HCT116 (cell line): Measurements from ENCODE around the gene PI16. TPM values are rescaled to one million over a fixed set of nuclear protein-coding genes. Genes with fewer than 3 reads are reported as not detected.

Source experiments
- ATAC-seq: fragments of 200-7000 bp; cut with Tn5 transposase; 2 replicates; pipeline ENCODE4 v1.9.1; 2020; ENCODE audit warnings: mild to moderate bottlenecking, moderate library complexity
- BruUV-seq: library from RNA; stranded (reverse); fragments of 400-500 nt; replicated peaks from 2 replicates; lab custom pipeline; 2021; lab: Mats Ljungman, UMichigan
- CTCF ChIA-PET: fragments of 300-600 bp; sonication (Branson Sonifier 250); formaldehyde crosslinking; loops from one replicate; lab custom pipeline; 2021; ENCODE audit warnings: antibody characterized with exemption; lab: Charles Lee
- POLR2A ChIA-PET: fragments of 300-600, 350-600 bp; sonication (Branson Sonifier 250); formaldehyde crosslinking; loops from one replicate; lab custom pipeline; 2021; ENCODE audit warnings: antibody characterized with exemption; lab: Charles Lee
- RAD21 ChIA-PET, 2 experiments: fragments of 300-600 bp; sonication (Branson Sonifier 250); formaldehyde crosslinking; loops; one replicate each; lab custom pipeline; 2023; ENCODE audit warnings: low total read pairs in 2 of 2; ENCODE audit not compliant: uncharacterized antibody in 2 of 2, unreplicated experiment in 2 of 2, low non-redundant PET in 1 of 2; lab: Charles Lee
- DNase-seq: peaks from one replicate; pipeline ENCODE4 v3.0.0-alpha.2; 2010; ENCODE audit warnings: low read depth, low spot score
- H2AFZ ChIP-seq: fragments of 200-600 bp; shearing (Covaris generic), sonication (generic); 2 replicates; pipeline ENCODE4 v1.6.1; 2017; ENCODE audit warnings: low read depth, mixed run types, mixed read lengths, antibody characterized with exemption, low read length; ENCODE audit not compliant: poor library complexity, severe bottlenecking
- H3K27ac ChIP-seq: 2 replicates; pipeline ENCODE4 v1.5.1; 2012; ENCODE audit warnings: low read depth, low read length
- H3K27me3 ChIP-seq: fragments of 200-600 bp; sonication (generic); 2 replicates; pipeline ENCODE4 v1.6.1; 2016; ENCODE audit warnings: mixed run types, low read length, mixed read lengths; ENCODE audit not compliant: insufficient read depth
- H3K36me3 ChIP-seq, 2 experiments: fragments of 200-500 bp in 1 of 2; fragments of 200-600 bp in 1 of 2; sonication (Bioruptor generic) in 1 of 2; sonication (generic) in 1 of 2; 2 replicates each; pipeline versions ENCODE4 v1.5.1 to v1.6.1; 2014 to 2016; ENCODE audit warnings: low read length in 2 of 2, inconsistent platforms in 1 of 2, mixed read lengths in 1 of 2, mixed run types in 1 of 2; ENCODE audit not compliant: insufficient read depth in 2 of 2, control insufficient read depth in 1 of 2
- H3K4me1 ChIP-seq, 2 experiments: fragments of 200-600 bp in 1 of 2; sonication (generic) in 1 of 2; 2 replicates each; pipeline versions ENCODE4 v1.5.1 to v1.6.1; 2012 to 2017; ENCODE audit warnings: low read length in 2 of 2, inconsistent platforms in 1 of 2, mild to moderate bottlenecking in 1 of 2, mixed read lengths in 1 of 2, mixed run types in 1 of 2, moderate library complexity in 1 of 2; ENCODE audit not compliant: insufficient read depth in 2 of 2, control insufficient read depth in 1 of 2
- H3K4me2 ChIP-seq: fragments of 200-600 bp; sonication (generic); 2 replicates; pipeline ENCODE4 v1.6.1; 2017; ENCODE audit warnings: mixed run types, low read length, mixed read lengths
- H3K4me3 ChIP-seq, 2 experiments: fragments of 200-600 bp in 1 of 2; sonication (generic) in 1 of 2; replicated peaks in 1 of 2; 2 replicates each; pipeline ENCODE4 v1.5.1; 2011 to 2016; ENCODE audit warnings: low read length in 2 of 2, control low read depth in 1 of 2, low read depth in 1 of 2, mild to moderate bottlenecking in 1 of 2, mixed read lengths in 1 of 2, mixed run types in 1 of 2
- H3K79me2 ChIP-seq: fragments of 200-600 bp; sonication (generic); 2 replicates; pipeline ENCODE4 v1.6.1; 2017; ENCODE audit warnings: mild to moderate bottlenecking, mixed run types, low read length, moderate library complexity, mixed read lengths; ENCODE audit not compliant: insufficient read depth
- H3K9ac ChIP-seq: fragments of 200-600 bp; sonication (generic); 2 replicates; pipeline ENCODE4 v1.6.1; 2016; ENCODE audit warnings: low read length, mixed read lengths
- H3K9me2 ChIP-seq: fragments of 200-600 bp; sonication (generic), shearing (Covaris generic); 2 replicates; pipeline ENCODE4 v1.6.1; 2017; ENCODE audit warnings: mixed run types, mild to moderate bottlenecking, moderate library complexity; ENCODE audit not compliant: insufficient read depth
- H3K9me3 ChIP-seq, 2 experiments: fragments of 200-500 bp in 1 of 2; fragments of 200-600 bp in 1 of 2; sonication (Bioruptor generic) in 1 of 2; sonication (generic) in 1 of 2; 2 replicates each; pipeline ENCODE4 v1.6.1; 2014 to 2017; ENCODE audit warnings: low read length in 2 of 2, mixed read lengths in 2 of 2, inconsistent platforms in 1 of 2, low read depth in 1 of 2, mild to moderate bottlenecking in 1 of 2, mixed run types in 1 of 2, moderate library complexity in 1 of 2; ENCODE audit not compliant: control insufficient read depth in 1 of 2, insufficient read depth in 1 of 2
- H4K20me1 ChIP-seq: fragments of 200-600 bp; sonication (generic), shearing (Covaris generic); 2 replicates; pipeline ENCODE4 v1.6.1; 2017; ENCODE audit warnings: mixed run types, mild to moderate bottlenecking, moderate library complexity; ENCODE audit not compliant: insufficient read depth
- CBX3 ChIP-seq: IDR thresholded peaks from 2 replicates; pipeline ENCODE4 v1.6.1; 2012; ENCODE audit warnings: low read depth
- EGR1 ChIP-seq: IDR thresholded peaks from 2 replicates; pipeline ENCODE4 v1.6.1; 2012; ENCODE audit warnings: low read depth
- EZH2phosphoT487 ChIP-seq: fragments of 200-600 bp; IDR thresholded peaks from 2 replicates; pipeline ENCODE4 v1.6.1; 2018; ENCODE audit warnings: antibody characterized with exemption, borderline replicate concordance
- JUND ChIP-seq: IDR thresholded peaks from 2 replicates; pipeline ENCODE4 v1.6.1; 2012
- ZNF274 ChIP-seq: fragments of 200-500 bp; sonication (Bioruptor generic); IDR thresholded peaks from 2 replicates; pipeline ENCODE4 v1.6.1; 2014; ENCODE audit warnings: mild to moderate bottlenecking, low read depth, low read length, inconsistent platforms
- intact Hi-C: fragments of 100-400 bp; cut with micrococcal nuclease; formaldehyde crosslinking; loops from 2 replicates; pipeline ENCODE4 v1.10.0; 2022
- total RNA-seq: library from RNA; stranded (reverse); gene quantifications from one replicate; pipeline ENCODE4 v1.2.1, GENCODE V29; 2021; ENCODE audit not compliant: unreplicated experiment
- TF ChIP-seq, protein P1 (sequence below): IDR thresholded peaks from 2 replicates; pipeline ENCODE4 v1.6.1; 2012
- TF ChIP-seq, protein P2 (sequence below): IDR thresholded peaks from 2 replicates; pipeline ENCODE4 v1.6.1; 2011; ENCODE audit warnings: mild to moderate bottlenecking, low read length, moderate library complexity; ENCODE audit not compliant: insufficient replicate concordance; ENCODE audit errors: extremely low read depth

Gene PI16
- total RNA-seq, 1 experiment from 2014 or later, result 0.59 TPM

DNA sequence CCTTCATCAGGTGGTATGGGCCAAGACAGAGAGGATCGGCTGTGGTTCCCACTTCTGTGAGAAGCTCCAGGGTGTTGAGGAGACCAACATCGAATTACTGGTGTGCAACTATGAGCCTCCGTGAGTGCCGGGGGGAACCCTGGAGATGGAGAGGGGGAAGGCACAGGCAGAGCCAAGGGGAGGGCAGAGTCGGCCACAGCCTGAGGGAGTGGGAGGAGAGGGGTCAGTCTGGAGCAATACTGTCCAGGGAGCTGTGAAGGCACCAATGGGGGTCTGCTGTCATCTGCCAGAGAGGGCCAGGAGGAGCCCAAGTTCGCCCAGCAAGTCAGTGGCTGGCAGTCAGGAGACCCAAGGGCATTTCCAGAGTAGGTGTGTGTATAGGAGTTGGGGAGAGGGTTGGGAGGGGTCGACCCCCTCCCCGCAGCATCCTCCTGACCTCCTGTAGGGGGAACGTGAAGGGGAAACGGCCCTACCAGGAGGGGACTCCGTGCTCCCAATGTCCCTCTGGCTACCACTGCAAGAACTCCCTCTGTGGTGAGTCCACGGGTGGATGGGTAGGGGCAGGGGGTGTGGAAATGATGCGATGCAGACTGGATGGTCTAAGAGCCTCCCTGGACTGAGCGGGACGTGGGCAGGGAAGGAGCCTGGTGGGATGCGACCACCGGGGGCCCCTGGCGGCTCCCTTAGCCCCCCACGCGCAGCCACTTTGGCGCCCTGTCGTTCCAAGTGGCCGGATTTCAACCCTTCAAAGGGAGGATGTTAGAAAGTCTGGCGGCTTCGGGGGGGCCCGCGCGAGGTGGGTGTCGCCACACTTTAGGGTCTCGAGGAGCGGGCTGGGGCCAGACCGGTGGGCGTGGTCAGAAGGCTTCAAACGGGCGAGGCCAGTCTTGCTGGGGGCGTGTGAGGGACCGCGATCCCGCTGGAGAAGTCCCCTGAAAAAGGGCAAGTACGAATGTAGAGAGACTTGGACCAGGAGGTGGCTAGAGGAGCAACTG is 7.2 kb downstream of the PI16 start:
- Histone ChIP-seq H4K20me1 (no peaks in the 10 kb centered on the region), H3K79me2 (no peaks in the 10 kb centered on the region), H3K27ac (no peak overlapping the region), H3K36me3 (no peaks in the 10 kb centered on the region), H3K9me2 (no peaks in the 10 kb centered on the region), H3K9ac (no peak overlapping the region), H3K4me2 (peak overlapping the region; percentile 61), H2AFZ (no peak overlapping the region), H3K27me3 (no peaks in the 10 kb centered on the region), H3K4me1 (peaks cover 15 to 44% of the 10 kb centered on the region in 2 experiments), H3K9me3 (no peaks in the 10 kb centered on the region), H3K4me3 (no peak overlapping the region)
- intact Hi-C loops, result no loop called here
- ChIA-PET CTCF (no interaction called here), RAD21 (no interaction called here), POLR2A (no interaction called here)
- TF ChIP-seq JUND (no peak), EZH2phosphoT487 (no peak), ZNF274 (no peak), EGR1 (no peak), CBX3 (no peak)
- TF ChIP-seq, protein P1, sequence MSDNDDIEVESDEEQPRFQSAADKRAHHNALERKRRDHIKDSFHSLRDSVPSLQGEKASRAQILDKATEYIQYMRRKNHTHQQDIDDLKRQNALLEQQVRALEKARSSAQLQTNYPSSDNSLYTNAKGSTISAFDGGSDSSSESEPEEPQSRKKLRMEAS, result no peak
- TF ChIP-seq, protein P2, sequence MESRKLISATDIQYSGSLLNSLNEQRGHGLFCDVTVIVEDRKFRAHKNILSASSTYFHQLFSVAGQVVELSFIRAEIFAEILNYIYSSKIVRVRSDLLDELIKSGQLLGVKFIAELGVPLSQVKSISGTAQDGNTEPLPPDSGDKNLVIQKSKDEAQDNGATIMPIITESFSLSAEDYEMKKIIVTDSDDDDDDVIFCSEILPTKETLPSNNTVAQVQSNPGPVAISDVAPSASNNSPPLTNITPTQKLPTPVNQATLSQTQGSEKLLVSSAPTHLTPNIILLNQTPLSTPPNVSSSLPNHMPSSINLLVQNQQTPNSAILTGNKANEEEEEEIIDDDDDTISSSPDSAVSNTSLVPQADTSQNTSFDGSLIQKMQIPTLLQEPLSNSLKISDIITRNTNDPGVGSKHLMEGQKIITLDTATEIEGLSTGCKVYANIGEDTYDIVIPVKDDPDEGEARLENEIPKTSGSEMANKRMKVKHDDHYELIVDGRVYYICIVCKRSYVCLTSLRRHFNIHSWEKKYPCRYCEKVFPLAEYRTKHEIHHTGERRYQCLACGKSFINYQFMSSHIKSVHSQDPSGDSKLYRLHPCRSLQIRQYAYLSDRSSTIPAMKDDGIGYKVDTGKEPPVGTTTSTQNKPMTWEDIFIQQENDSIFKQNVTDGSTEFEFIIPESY, result no peak
- no peak for DNase-seq
- no TSS peak for BruUV-seq
- no peak for ATAC-seq
